K562 (cell line): ENCODE data around the gene QPRT. TPM values are rescaled to one million over a fixed set of nuclear protein-coding genes. Genes with fewer than 3 reads are reported as not detected.

ENCODE experiments used
- BCLAF1 ChIP-seq, 2 experiments: fragments of 450-650 bp in 1 of 2; IDR thresholded peaks; 2 replicates each; pipeline ENCODE4 v1.6.1; 2011 to 2017; ENCODE audit warnings: low read depth in 2 of 2, antibody characterized with exemption in 1 of 2, borderline replicate concordance in 1 of 2, low read length in 1 of 2, mild to moderate bottlenecking in 1 of 2, mixed read lengths in 1 of 2; ENCODE audit not compliant: control insufficient read depth in 1 of 2
- CBFA2T2 ChIP-seq: fragments of 450-650 bp; conservative IDR thresholded peaks from 2 replicates; pipeline ENCODE4 v1.6.1; 2017; ENCODE audit warnings: mild to moderate bottlenecking
- CBX3 ChIP-seq, 2 experiments: IDR thresholded peaks; 1 replicate in 1 of 2; 2 replicates in 1 of 2; pipeline ENCODE4 v1.6.1; 2012; ENCODE audit warnings: inconsistent platforms in 2 of 2, low read length in 2 of 2, borderline replicate concordance in 1 of 2, control low read depth in 1 of 2
- ELF4 ChIP-seq: fragments of 450-650 bp; formaldehyde crosslinking; IDR thresholded peaks from 2 replicates; pipeline ENCODE4 v1.4.0; 2022; ENCODE audit warnings: missing genetic modification characterization
- HES1 ChIP-seq: fragments of 450-650 bp; IDR thresholded peaks from 2 replicates; pipeline ENCODE4 v1.6.1; 2016; ENCODE audit warnings: low read depth, mild to moderate bottlenecking, moderate library complexity
- HEY1 ChIP-seq: fragments of 250-450 bp; sonication (Bioruptor Pico); IDR thresholded peaks from 2 replicates; pipeline ENCODE4 v1.5.0; 2020; ENCODE audit warnings: mild to moderate bottlenecking, moderate library complexity, borderline replicate concordance
- L3MBTL2 ChIP-seq: fragments of 450-650 bp; IDR thresholded peaks from 2 replicates; pipeline ENCODE4 v1.6.1; 2016; ENCODE audit warnings: mild to moderate bottlenecking, moderate library complexity
- NFE2 ChIP-seq: IDR thresholded peaks from 2 replicates; pipeline ENCODE4 v1.6.1; 2014; ENCODE audit warnings: antibody characterized with exemption, low read depth
- NFRKB ChIP-seq: fragments of 450-650 bp; IDR thresholded peaks from 2 replicates; pipeline ENCODE4 v1.6.1; 2016; ENCODE audit warnings: low read depth
- SAFB ChIP-seq: fragments of 200-400 bp; formaldehyde crosslinking; IDR thresholded peaks from 2 replicates; pipeline ENCODE4 v1.6.1; 2017; ENCODE audit warnings: low read depth, low read length, borderline replicate concordance
- SREBF2 ChIP-seq: sonication (generic); formaldehyde crosslinking; IDR thresholded peaks from 2 replicates; pipeline ENCODE4 v1.4.0; 2020; ENCODE audit warnings: mild to moderate bottlenecking, missing genetic modification reagents
- TFE3 ChIP-seq: fragments of 450-650 bp; formaldehyde crosslinking; IDR thresholded peaks from 2 replicates; pipeline ENCODE4 v1.4.0; 2020; ENCODE audit warnings: mild to moderate bottlenecking, mixed read lengths
- YY1 ChIP-seq, 3 experiments: IDR thresholded peaks; 2 replicates each; pipeline ENCODE4 v1.6.1; 2011; ENCODE audit warnings: low read length in 2 of 3, mild to moderate bottlenecking in 2 of 3, moderate library complexity in 2 of 3, borderline replicate concordance in 1 of 3, control low read depth in 1 of 3, low read depth in 1 of 3; ENCODE audit not compliant: insufficient read depth in 3 of 3, insufficient replicate concordance in 2 of 3, control insufficient read depth in 1 of 3, insufficient read length in 1 of 3; ENCODE audit errors: extremely low read depth in 1 of 3
- ZNF395 ChIP-seq: fragments of 200-800 bp; sonication (Bioruptor generic); IDR thresholded peaks from 2 replicates; pipeline ENCODE4 v1.6.1; 2017; ENCODE audit warnings: missing genetic modification characterization, missing compliant biosample characterization
- ZNF449 ChIP-seq: fragments of 250-450 bp; sonication (Bioruptor Pico); IDR thresholded peaks from 2 replicates; pipeline ENCODE4 v1.8.0; 2022; ENCODE audit warnings: moderate library complexity, mild to moderate bottlenecking, inconsistent platforms
- ZNF512 ChIP-seq: IDR thresholded peaks from 2 replicates; pipeline ENCODE4 v1.6.1; 2016; ENCODE audit warnings: missing genetic modification characterization, missing compliant biosample characterization
- polyA plus RNA-seq, 8 experiments: library from polyadenylated mRNA; depleted of rRNA in 4 of 8; stranded (reverse) in 5 of 8; unstranded in 3 of 8; fragments of >200 nt; fragmentation: Nextera tagmentation in 2 of 8; fragmentation: Illumina TruSeq in 1 of 8; extraction: Ambion mirVana in 2 of 8; extraction: Trizol in 1 of 8; gene quantifications; 2 replicates each; pipeline versions ENCODE4 v1.2.1 to v1.2.3, GENCODE V29; 2011 to 2014; ENCODE audit warnings: inconsistent platforms in 1 of 8, missing spikeins in 1 of 8
- total RNA-seq, 7 experiments: library from RNA; depleted of rRNA in 6 of 7; stranded (reverse); fragments of >200 nt in 6 of 7; fragmentation: Illumina TruSeq in 2 of 7; extraction: Trizol in 2 of 7; gene quantifications; 2 replicates each; pipeline versions ENCODE4 v1.2.1 to v1.2.3, GENCODE V29; 2011 to 2021; ENCODE audit warnings: low replicate concordance in 1 of 7

The QPRT gene
- total and polyA plus RNA-seq, 9 of the 15 experiments (the other 6 are each of a cell fraction or from before 2014, with no cell fraction given), result 7.7 to 112 (median 64.1) TPM

- TF ChIP-seq ZNF395 (CRISPR knock-in tag), result peak; percentile 67; the same call in 1 of the 2 replicates
- TF ChIP-seq ZNF512 (tag), result no peak
- 0 out of 2 replicates have a peak, but pooled peaks have one; percentile 64 for TF ChIP-seq SREBF2
- no peak for TF ChIP-seq NFE2
- no peak for TF ChIP-seq ELF4 (CRISPR knock-in tag)
- TF ChIP-seq HES1, result no peak
- no peak for TF ChIP-seq BCLAF1 (IDR thresholded peaks at IDR 0.05; ENCODE audit: borderline replicate concordance in 1 of 2, control insufficient read depth in 1 of 2, low read depth in 2 of 2, low read length in 1 of 2)
- TF ChIP-seq CBX3 (IDR thresholded peaks at IDR 0.05; ENCODE audit: borderline replicate concordance in 1 of 2, low read length in 2 of 2), result peak in 1 of 2 experiments; percentile 77; a peak in 2 of 3 replicates
- TF ChIP-seq ZNF449, result no peak
- 0 out of 2 replicates have a peak, but pooled peaks have one; percentile 42 for TF ChIP-seq NFRKB
- no peak for TF ChIP-seq HEY1 (CRISPR knock-in tag)
- TF ChIP-seq YY1 (IDR thresholded peaks at IDR 0.05; ENCODE audit: borderline replicate concordance in 1 of 3, control insufficient read depth in 1 of 3, extremely low read depth in 1 of 3, insufficient read depth in 3 of 3, insufficient read length in 1 of 3, insufficient replicate concordance in 2 of 3, low read depth in 1 of 3, low read length in 2 of 3), result peak in 1 of 3 experiments; percentile 88
- no peak for TF ChIP-seq SAFB
- TF ChIP-seq L3MBTL2, result 0 out of 2 replicates have a peak, but pooled peaks have one; percentile 10
- TF ChIP-seq CBFA2T2, result peak; percentile 79
- peak; percentile 99 for TF ChIP-seq TFE3 (CRISPR knock-in tag)
Measured at GRCh38 chr16:29645694-29646187, 33.2 kb upstream of the QPRT start (continued).
